H1 (cell line): ENCODE measurements around the gene WRAP73. TPM values are rescaled to one million over a fixed set of nuclear protein-coding genes. Genes with fewer than 3 reads are reported as not detected.

Experiments
- ASH2L ChIP-seq: fragments of 200-600, 300-600 bp; sonication (generic); IDR thresholded peaks from one replicate; pipeline ENCODE4 v1.7.1; 2017; ENCODE audit warnings: low read length
- CHD2 ChIP-seq: IDR thresholded peaks from 2 replicates; pipeline ENCODE4 v1.6.1; 2012; ENCODE audit warnings: low read length, improper control_type of control experiment
- KDM4A ChIP-seq: IDR thresholded peaks from one replicate; pipeline ENCODE4 v1.7.1; 2012; ENCODE audit warnings: low read depth, mild to moderate bottlenecking, moderate library complexity, low read length, inconsistent platforms; ENCODE audit not compliant: severe bottlenecking
- RNF2 ChIP-seq: fragments of 200-900, 300-1000 bp; sonication (generic); IDR thresholded peaks from 2 replicates; pipeline ENCODE4 v1.7.1; 2016; ENCODE audit warnings: borderline replicate concordance, low read depth, mild to moderate bottlenecking, antibody characterized with exemption, low read length; ENCODE audit not compliant: poor library complexity, severe bottlenecking; ENCODE audit errors: missing control alignments
- polyA plus RNA-seq, 7 experiments: library from polyadenylated mRNA; depleted of rRNA in 3 of 7; stranded (reverse) in 5 of 7; unstranded in 2 of 7; fragments of >200 nt in 5 of 7; fragments of 200-250 nt in 2 of 7; gene quantifications; 1 replicate in 5 of 7; 2 replicates in 1 of 7; 4 replicates in 1 of 7; pipeline versions ENCODE4 v1.2.1 to v1.2.3, GENCODE V29; 2011 to 2013; ENCODE audit warnings: missing spikeins in 2 of 7, mixed read lengths in 2 of 7
- total RNA-seq: library from RNA; stranded (reverse); fragmentation: NEBNext Ultra II Directional; extraction: Animal tissue kit (Norgen Biotek cat#: 25700); gene quantifications from 2 replicates; pipeline ENCODE4 v1.2.1, GENCODE V29; 2021
- TF ChIP-seq, protein P1 (sequence below), 3 experiments: IDR thresholded peaks; 1 replicate in 2 of 3; 2 replicates in 1 of 3; pipeline versions ENCODE4 v1.5.1 to v1.6.1; 2011; ENCODE audit warnings: low read length in 3 of 3, mild to moderate bottlenecking in 3 of 3, inconsistent platforms in 2 of 3, low read depth in 1 of 3, moderate library complexity in 1 of 3; ENCODE audit not compliant: insufficient read depth in 1 of 3; ENCODE audit errors: control extremely low read depth in 1 of 3

WRAP73 gene
- total and polyA plus RNA-seq, 2 of the 8 experiments (the other 6 are each of a cell fraction or from before 2014, with no cell fraction given), result 30.3 to 50.7 TPM

- TF ChIP-seq, protein P1, sequence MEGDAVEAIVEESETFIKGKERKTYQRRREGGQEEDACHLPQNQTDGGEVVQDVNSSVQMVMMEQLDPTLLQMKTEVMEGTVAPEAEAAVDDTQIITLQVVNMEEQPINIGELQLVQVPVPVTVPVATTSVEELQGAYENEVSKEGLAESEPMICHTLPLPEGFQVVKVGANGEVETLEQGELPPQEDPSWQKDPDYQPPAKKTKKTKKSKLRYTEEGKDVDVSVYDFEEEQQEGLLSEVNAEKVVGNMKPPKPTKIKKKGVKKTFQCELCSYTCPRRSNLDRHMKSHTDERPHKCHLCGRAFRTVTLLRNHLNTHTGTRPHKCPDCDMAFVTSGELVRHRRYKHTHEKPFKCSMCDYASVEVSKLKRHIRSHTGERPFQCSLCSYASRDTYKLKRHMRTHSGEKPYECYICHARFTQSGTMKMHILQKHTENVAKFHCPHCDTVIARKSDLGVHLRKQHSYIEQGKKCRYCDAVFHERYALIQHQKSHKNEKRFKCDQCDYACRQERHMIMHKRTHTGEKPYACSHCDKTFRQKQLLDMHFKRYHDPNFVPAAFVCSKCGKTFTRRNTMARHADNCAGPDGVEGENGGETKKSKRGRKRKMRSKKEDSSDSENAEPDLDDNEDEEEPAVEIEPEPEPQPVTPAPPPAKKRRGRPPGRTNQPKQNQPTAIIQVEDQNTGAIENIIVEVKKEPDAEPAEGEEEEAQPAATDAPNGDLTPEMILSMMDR (IDR thresholded peaks at IDR 0.05; ENCODE audit: control extremely low read depth in 1 of 3, insufficient read depth in 1 of 3, low read depth in 1 of 3, low read length in 3 of 3), result no peak
- TF ChIP-seq ASH2L, result peak; percentile 60
- TF ChIP-seq CHD2, result no peak
- peak; percentile 91 for TF ChIP-seq RNF2
- peak; percentile 57 for TF ChIP-seq KDM4A
- TF ChIP-seq, all 59 proteins: peak for 7
Measured at GRCh38 chr1:3651026-3651929, 1.4 kb upstream of the WRAP73 start (continued).
